GM23338 (cell line): Measurements from ENCODE around the gene CTRB1. TPM values are rescaled to one million over a fixed set of nuclear protein-coding genes. Genes with fewer than 3 reads are reported as not detected.

Source experiments
- ATAC-seq: fragments of 200-7000 bp; cut with Tn5 transposase; 3 replicates; pipeline ENCODE4 v1.9.1; 2020
- DNase-seq: peaks from one replicate; pipeline ENCODE4 v3.0.0-alpha.2; 2015; ENCODE audit warnings: low spot score
- H2AFZ ChIP-seq: fragments of 200-600 bp; sonication (generic); 2 replicates; pipeline ENCODE4 v1.8.0; 2016; ENCODE audit warnings: antibody characterized with exemption, mild to moderate bottlenecking, moderate library complexity
- H3F3A ChIP-seq: fragments of 200-600 bp; sonication (generic); replicated peaks from 2 replicates; pipeline ENCODE4 v1.8.0; 2017; ENCODE audit warnings: antibody characterized with exemption, mixed run types, low read depth
- H3K27ac ChIP-seq: fragments of 200-600 bp; sonication (generic); 2 replicates; pipeline ENCODE4 v1.6.1; 2016; ENCODE audit warnings: low read depth
- H3K27me3 ChIP-seq: fragments of 200-600 bp; sonication (generic); 2 replicates; pipeline ENCODE4 v1.8.0; 2016; ENCODE audit warnings: mild to moderate bottlenecking, mixed run types, moderate library complexity; ENCODE audit not compliant: insufficient read depth
- H3K36me3 ChIP-seq: fragments of 200-600 bp; sonication (generic); 2 replicates; pipeline ENCODE4 v1.8.0; 2016; ENCODE audit warnings: mild to moderate bottlenecking; ENCODE audit not compliant: insufficient read depth
- H3K4me1 ChIP-seq: fragments of 200-600 bp; sonication (generic); 2 replicates; pipeline ENCODE4 v1.8.0; 2016; ENCODE audit warnings: mild to moderate bottlenecking, moderate library complexity; ENCODE audit not compliant: insufficient read depth
- H3K4me2 ChIP-seq: fragments of 200-600 bp; sonication (generic); 2 replicates; pipeline ENCODE4 v1.7.1; 2017; ENCODE audit warnings: mixed run types
- H3K4me3 ChIP-seq: fragments of 200-600 bp; sonication (generic); 2 replicates; pipeline ENCODE4 v1.6.1; 2016; ENCODE audit warnings: mixed run types
- H3K79me2 ChIP-seq: fragments of 200-600 bp; sonication (generic); replicated peaks from 2 replicates; pipeline ENCODE4 v1.8.0; 2017; ENCODE audit warnings: mild to moderate bottlenecking; ENCODE audit not compliant: insufficient read depth
- H3K9me2 ChIP-seq: fragments of 200-600 bp; sonication (generic); 2 replicates; pipeline ENCODE4 v1.8.0; 2017; ENCODE audit not compliant: insufficient read depth
- H4K20me1 ChIP-seq: fragments of 200-600 bp; sonication (generic); replicated peaks from 2 replicates; pipeline ENCODE4 v1.8.0; 2017; ENCODE audit warnings: mild to moderate bottlenecking; ENCODE audit not compliant: insufficient read depth
- H3K27ac Mint-ChIP-seq: 2 replicates; pipeline ENCODE4 v1.8.0; 2020; ENCODE audit warnings: inconsistent platforms, mild to moderate bottlenecking, moderate library complexity, mixed read lengths
- H3K27me3 Mint-ChIP-seq: 3 replicates; pipeline ENCODE4 v1.8.0; 2022; ENCODE audit warnings: low read depth, mild to moderate bottlenecking, moderate library complexity, mixed read lengths, inconsistent platforms; ENCODE audit not compliant: insufficient read depth, poor library complexity
- H3K36me3 Mint-ChIP-seq: 3 replicates; pipeline ENCODE4 v1.8.0; 2021; ENCODE audit warnings: low read depth, mild to moderate bottlenecking, inconsistent platforms, moderate library complexity, mixed read lengths
- H3K4me1 Mint-ChIP-seq: 3 replicates; pipeline ENCODE4 v1.8.0; 2020; ENCODE audit warnings: mild to moderate bottlenecking, inconsistent platforms, mixed read lengths
- H3K4me3 Mint-ChIP-seq: 3 replicates; pipeline ENCODE4 v1.8.0; 2021; ENCODE audit warnings: moderate library complexity, mild to moderate bottlenecking, inconsistent platforms, mixed read lengths
- H3K9me3 Mint-ChIP-seq: 3 replicates; pipeline ENCODE4 v1.8.0; 2020; ENCODE audit warnings: moderate library complexity, mild to moderate bottlenecking, inconsistent platforms, mixed read lengths
- EZH2phosphoT487 ChIP-seq: fragments of 200-600 bp; sonication (generic); IDR thresholded peaks from one replicate; pipeline ENCODE4 v1.8.1; 2018; ENCODE audit warnings: antibody characterized with exemption; ENCODE audit not compliant: unreplicated experiment
- JUNB ChIP-seq: IDR thresholded peaks from one replicate; pipeline ENCODE4 v1.6.1; 2016; ENCODE audit warnings: antibody characterized with exemption; ENCODE audit not compliant: unreplicated experiment
- NANOG ChIP-seq: IDR thresholded peaks from 2 replicates; pipeline ENCODE4 v1.6.1; 2016; ENCODE audit warnings: antibody characterized with exemption, borderline replicate concordance
- ZNF114 ChIP-seq: fragments of 250-450 bp; sonication (Bioruptor Pico); IDR thresholded peaks from 2 replicates; pipeline ENCODE4 v1.5.0; 2020; ENCODE audit warnings: mild to moderate bottlenecking, moderate library complexity
- ZNF331 ChIP-seq: fragments of 250-450 bp; sonication (Bioruptor Pico); IDR thresholded peaks from 2 replicates; pipeline ENCODE4 v1.5.0; 2020; ENCODE audit warnings: low read depth, mild to moderate bottlenecking, moderate library complexity
- ZNF462 ChIP-seq: fragments of 250-450 bp; sonication (Bioruptor Pico); IDR thresholded peaks from 2 replicates; pipeline ENCODE4 v1.5.0; 2020; ENCODE audit warnings: mild to moderate bottlenecking, moderate library complexity
- polyA plus RNA-seq: library from polyadenylated mRNA; unstranded; fragments of >200 nt; fragmentation: Nextera tagmentation; extraction: Ambion mirVana; gene quantifications from 2 replicates; pipeline ENCODE4 v1.2.1, GENCODE V29; 2016
- total RNA-seq: library from RNA; depleted of rRNA; stranded (reverse); fragments of >200 nt; shearing (Covaris generic); gene quantifications from 2 replicates; pipeline ENCODE4 v1.2.3, GENCODE V29; 2014
- TF ChIP-seq, protein P1 (sequence below): IDR thresholded peaks from 2 replicates; pipeline ENCODE4 v1.6.1; 2016; ENCODE audit warnings: antibody characterized with exemption

CTRB1 gene
- total and polyA plus RNA-seq, 2 experiments from 2014 or later: not detected

DNA sequence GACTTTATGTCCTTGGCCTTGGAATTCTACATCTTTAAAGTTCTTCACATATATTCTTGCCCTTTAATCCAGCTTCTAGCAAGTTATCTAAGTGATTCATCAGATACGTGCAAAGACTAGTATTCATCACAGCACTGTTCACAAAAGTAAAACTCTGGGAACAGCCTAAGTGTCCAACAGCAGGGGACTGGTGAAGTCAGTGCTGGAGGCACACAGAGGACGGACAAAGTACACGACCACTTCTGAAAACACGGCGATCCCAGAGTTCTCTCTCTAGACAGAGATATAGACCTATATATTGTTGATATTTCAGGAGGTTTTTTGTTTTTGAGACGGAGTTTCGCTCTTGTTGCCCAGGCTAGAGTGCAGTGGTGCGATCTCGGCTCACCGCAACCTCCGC, 12.8 kb downstream of the CTRB1 start (continued):
- TF ChIP-seq ZNF462 (CRISPR knock-in tag): no peak
- TF ChIP-seq EZH2phosphoT487: no peak
- TF ChIP-seq, protein P1, sequence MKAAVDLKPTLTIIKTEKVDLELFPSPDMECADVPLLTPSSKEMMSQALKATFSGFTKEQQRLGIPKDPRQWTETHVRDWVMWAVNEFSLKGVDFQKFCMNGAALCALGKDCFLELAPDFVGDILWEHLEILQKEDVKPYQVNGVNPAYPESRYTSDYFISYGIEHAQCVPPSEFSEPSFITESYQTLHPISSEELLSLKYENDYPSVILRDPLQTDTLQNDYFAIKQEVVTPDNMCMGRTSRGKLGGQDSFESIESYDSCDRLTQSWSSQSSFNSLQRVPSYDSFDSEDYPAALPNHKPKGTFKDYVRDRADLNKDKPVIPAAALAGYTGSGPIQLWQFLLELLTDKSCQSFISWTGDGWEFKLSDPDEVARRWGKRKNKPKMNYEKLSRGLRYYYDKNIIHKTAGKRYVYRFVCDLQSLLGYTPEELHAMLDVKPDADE: no peak
- no peak for TF ChIP-seq JUNB
- TF ChIP-seq ZNF114: no peak
- TF ChIP-seq NANOG: no peak
- TF ChIP-seq ZNF331: no peak

- DNase-seq (no peak), ATAC-seq (no peak)
- Mint-ChIP-seq H3K4me1 (peaks cover 4% of the 10 kb centered on the region; the same call in 1 of the 3 replicates), H3K9me3 (no peaks in the 10 kb centered on the region), H3K4me3 (no peak overlapping the region), H3K27me3 (peaks cover 20% of the 10 kb centered on the region), H3K36me3 (peaks cover 66% of the 10 kb centered on the region), H3K27ac (no peak overlapping the region)
- Histone ChIP-seq H3K4me2 (no peak overlapping the region), H2AFZ (no peak overlapping the region), H3K79me2 (peaks cover 19% of the 10 kb centered on the region), H3K36me3 (peaks cover 30% of the 10 kb centered on the region; the same call in 1 of the 2 replicates), H3K9me2 (no peaks in the 10 kb centered on the region), H3K27me3 (no peaks in the 10 kb centered on the region), H3F3A (peaks cover 23% of the 10 kb centered on the region), H3K27ac (0 out of 2 replicates have a peak overlapping the region, but pooled peaks have one; percentile 76), H4K20me1 (peaks cover 14% of the 10 kb centered on the region; the same call in 1 of the 2 replicates), H3K4me1 (no peaks in the 10 kb centered on the region; the same call in 1 of the 2 replicates), H3K4me3 (no peak overlapping the region)
- TF ChIP-seq NANOG: no peak
These were observed 14.8 kb downstream of the CTRB1 start for GRCh38 chr16:75233611-75233938.
